CD14-positive monocyte (primary cell): ENCODE results near the gene DNAJB12. TPM values are rescaled to one million over a fixed set of nuclear protein-coding genes. Genes with fewer than 3 reads are reported as not detected.

Source experiments
- DNase-seq, 3 donors: peaks; one replicate each; pipeline ENCODE4 v3.0.0-alpha.2; 2011 to 2022
- H2AFZ ChIP-seq: 2 replicates; pipeline ENCODE4 v1.6.0; 2012; ENCODE audit warnings: mild to moderate bottlenecking, low read depth, low read length, inconsistent platforms; ENCODE audit not compliant: insufficient read depth, poor library complexity, severe bottlenecking
- H3K27ac ChIP-seq, 2 donors: 1 replicate in 1 of 2; 2 replicates in 1 of 2; pipeline ENCODE4 v1.5.1; 2012 to 2013; ENCODE audit warnings: low read length in 2 of 2, control low read depth in 1 of 2, inconsistent platforms in 1 of 2, low read depth in 1 of 2, mild to moderate bottlenecking in 1 of 2
- H3K27me3 ChIP-seq, 2 donors: one replicate each; pipeline versions ENCODE4 v1.6.0 to v1.6.1; 2011 to 2013; ENCODE audit warnings: low read length in 2 of 2; ENCODE audit not compliant: control insufficient read depth in 2 of 2, insufficient read depth in 2 of 2
- H3K36me3 ChIP-seq, 2 donors: replicated peaks in 1 of 2; 1 replicate in 1 of 2; 2 replicates in 1 of 2; pipeline versions ENCODE4 v1.5.1 to v1.6.1; 2012 to 2013; ENCODE audit warnings: low read length in 2 of 2, control low read depth in 1 of 2, inconsistent platforms in 1 of 2, mild to moderate bottlenecking in 1 of 2; ENCODE audit not compliant: insufficient read depth in 2 of 2, control insufficient read depth in 1 of 2
- H3K4me1 ChIP-seq, 2 donors: 1 replicate in 1 of 2; 2 replicates in 1 of 2; pipeline versions ENCODE4 v1.5.1 to v1.6.1; 2012 to 2013; ENCODE audit warnings: low read length in 2 of 2, control low read depth in 1 of 2, inconsistent platforms in 1 of 2, mild to moderate bottlenecking in 1 of 2, moderate library complexity in 1 of 2; ENCODE audit not compliant: insufficient read depth in 2 of 2, control insufficient read depth in 1 of 2
- H3K4me2 ChIP-seq: replicated peaks from 2 replicates; pipeline ENCODE3; 2012; ENCODE audit warnings: low read length, moderate library complexity, mild to moderate bottlenecking; ENCODE audit not compliant: poor library complexity, severe bottlenecking; ENCODE audit errors: extremely low read depth
- H3K4me3 ChIP-seq, 3 experiments: fragments of 200-600 bp in 1 of 3; sonication (generic) in 1 of 3; replicated peaks in 1 of 3; 1 replicate in 2 of 3; 2 replicates in 1 of 3; pipeline ENCODE4 v1.5.1; 2011 to 2013; ENCODE audit warnings: low read length in 3 of 3, mild to moderate bottlenecking in 3 of 3, control low read depth in 2 of 3, low read depth in 2 of 3, inconsistent platforms in 1 of 3, moderate library complexity in 1 of 3
- H3K79me2 ChIP-seq: 2 replicates; pipeline ENCODE4 v1.6.0; 2012; ENCODE audit warnings: mild to moderate bottlenecking, control low read depth, inconsistent platforms, low read length, moderate library complexity; ENCODE audit not compliant: insufficient read depth
- H3K9ac ChIP-seq: 2 replicates; pipeline ENCODE4 v1.6.0; 2017; ENCODE audit warnings: low read length, mild to moderate bottlenecking; ENCODE audit not compliant: insufficient read depth, poor library complexity, severe bottlenecking
- H3K9me3 ChIP-seq, 2 donors: replicated peaks in 1 of 2; 1 replicate in 1 of 2; 2 replicates in 1 of 2; pipeline versions ENCODE4 v1.5.1 to v1.6.1; 2012 to 2013; ENCODE audit warnings: low read length in 2 of 2, control low read depth in 1 of 2; ENCODE audit not compliant: control insufficient read depth in 1 of 2, insufficient read depth in 1 of 2
- H4K20me1 ChIP-seq: 2 replicates; pipeline ENCODE4 v1.6.0; 2012; ENCODE audit warnings: mild to moderate bottlenecking, low read length, control low read depth, moderate library complexity; ENCODE audit not compliant: insufficient read depth
- H3K27ac Mint-ChIP-seq, 7 donors: one replicate each; pipeline ENCODE4 v1.8.0; 2020; ENCODE audit warnings: mild to moderate bottlenecking in 7 of 7, mixed read lengths in 7 of 7, moderate library complexity in 6 of 7, inconsistent platforms in 2 of 7
- H3K27me3 Mint-ChIP-seq, 3 donors: one replicate each; pipeline ENCODE4 v1.8.0; 2021 to 2022; ENCODE audit warnings: low read depth in 3 of 3, mild to moderate bottlenecking in 3 of 3, mixed read lengths in 3 of 3, moderate library complexity in 3 of 3, inconsistent platforms in 1 of 3
- H3K36me3 Mint-ChIP-seq, 2 donors: one replicate each; pipeline ENCODE4 v1.8.0; 2020; ENCODE audit warnings: mixed read lengths in 2 of 2, inconsistent platforms in 1 of 2, mild to moderate bottlenecking in 1 of 2
- H3K4me1 Mint-ChIP-seq: one replicate; pipeline ENCODE4 v1.8.0; 2020; ENCODE audit warnings: mild to moderate bottlenecking, mixed read lengths
- H3K4me3 Mint-ChIP-seq, 2 donors: one replicate each; pipeline ENCODE4 v1.8.0; 2020; ENCODE audit warnings: mild to moderate bottlenecking in 2 of 2, mixed read lengths in 2 of 2, moderate library complexity in 1 of 2
- H3K9me3 Mint-ChIP-seq, 7 donors: one replicate each; pipeline ENCODE4 v1.8.0; 2020 to 2022; ENCODE audit warnings: mixed read lengths in 7 of 7, mild to moderate bottlenecking in 6 of 7, moderate library complexity in 6 of 7, inconsistent platforms in 2 of 7
- WGBS: methylation state at CpG from one replicate; pipeline ENCODE4 v1.1.5; 2013; ENCODE audit warnings: missing lambda C conversion rate; ENCODE audit not compliant: insufficient coverage; 5-methylcytosine and 5-hydroxymethylcytosine counted together
- intact Hi-C, 2 donors: fragments of 100-400 bp; cut with micrococcal nuclease; formaldehyde crosslinking; loops; one replicate each; pipeline versions ENCODE4 v1.15.0 to v1.15.1; 2023
- polyA plus RNA-seq, 3 donors: library from polyadenylated mRNA; depleted of rRNA in 1 of 3; unstranded in 2 of 3; stranded (reverse) in 1 of 3; fragments of 300-500 nt in 2 of 3; fragments of >200 nt in 1 of 3; fragmentation: Illumina TruSeq in 2 of 3; gene quantifications; 1 replicate in 2 of 3; 2 replicates in 1 of 3; pipeline ENCODE4 v1.2.3, GENCODE V29; 2012 to 2021
- TF ChIP-seq, protein P1 (sequence below): fragments of 200-600 bp; IDR thresholded peaks from one replicate; pipeline ENCODE4 v1.8.0; 2022; ENCODE audit warnings: antibody characterized with exemption, mild to moderate bottlenecking

Gene DNAJB12
- polyA plus RNA-seq, 3 donors: 26.5 to 42.5 (median 37.9) TPM

DNA sequence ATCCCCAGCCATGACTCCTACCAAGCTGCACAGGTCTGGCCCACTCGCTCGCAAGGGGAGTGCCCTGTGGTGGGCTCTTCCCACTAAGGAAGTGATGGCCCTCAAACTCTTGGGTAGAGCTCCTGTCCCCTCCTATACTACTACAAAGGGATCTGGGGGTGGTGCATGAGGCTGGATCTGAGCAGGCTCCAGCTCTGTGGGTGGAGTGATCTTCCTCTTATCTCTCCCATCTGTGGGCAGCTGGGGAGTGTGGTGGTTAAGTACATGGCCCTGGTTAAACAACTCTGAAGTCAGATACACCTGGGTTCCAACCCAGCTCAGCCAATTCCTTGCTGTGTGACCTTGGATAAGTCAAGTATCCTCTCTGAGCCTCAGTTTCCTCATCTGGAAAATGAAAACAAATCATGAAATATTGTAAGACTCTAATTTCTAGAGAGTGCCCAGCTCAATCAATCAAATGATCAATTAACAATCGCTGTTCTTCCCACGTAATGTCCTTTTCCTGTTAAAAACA lies 63.6 kb downstream of the DNAJB12 start:
- Histone ChIP-seq H3K4me3 (no peak overlapping the region), H3K4me1 (peaks cover 12 to 20% of the 10 kb centered on the region in 2 donors), H3K4me2 (no peak overlapping the region), H4K20me1 (no peaks in the 10 kb centered on the region), H3K27ac (no peak overlapping the region), H3K36me3 (no peaks in the 10 kb centered on the region), H3K9me3 (no peaks in the 10 kb centered on the region), H3K27me3 (no peaks in the 10 kb centered on the region), H3K9ac (no peak overlapping the region), H2AFZ (no peak overlapping the region), H3K79me2 (no peaks in the 10 kb centered on the region)
- no peak for DNase-seq
- H3K4me1 Mint-ChIP-seq: peaks cover 31% of the 10 kb centered on the region
- WGBS: no CpG with 5 or more reads among the region's 4 CpGs
- peaks cover 0 to 7% (median 3%) of the 10 kb centered on the region in 3 donors for H3K27me3 Mint-ChIP-seq
- H3K9me3 Mint-ChIP-seq: no peaks in the 10 kb centered on the region
- H3K36me3 Mint-ChIP-seq: peaks cover 0 to 4% of the 10 kb centered on the region in 2 donors
- H3K4me3 Mint-ChIP-seq: no peak overlapping the region
- peak overlapping the region in 1 of 7 donors; percentile 30 for H3K27ac Mint-ChIP-seq
- TF ChIP-seq, protein P1, sequence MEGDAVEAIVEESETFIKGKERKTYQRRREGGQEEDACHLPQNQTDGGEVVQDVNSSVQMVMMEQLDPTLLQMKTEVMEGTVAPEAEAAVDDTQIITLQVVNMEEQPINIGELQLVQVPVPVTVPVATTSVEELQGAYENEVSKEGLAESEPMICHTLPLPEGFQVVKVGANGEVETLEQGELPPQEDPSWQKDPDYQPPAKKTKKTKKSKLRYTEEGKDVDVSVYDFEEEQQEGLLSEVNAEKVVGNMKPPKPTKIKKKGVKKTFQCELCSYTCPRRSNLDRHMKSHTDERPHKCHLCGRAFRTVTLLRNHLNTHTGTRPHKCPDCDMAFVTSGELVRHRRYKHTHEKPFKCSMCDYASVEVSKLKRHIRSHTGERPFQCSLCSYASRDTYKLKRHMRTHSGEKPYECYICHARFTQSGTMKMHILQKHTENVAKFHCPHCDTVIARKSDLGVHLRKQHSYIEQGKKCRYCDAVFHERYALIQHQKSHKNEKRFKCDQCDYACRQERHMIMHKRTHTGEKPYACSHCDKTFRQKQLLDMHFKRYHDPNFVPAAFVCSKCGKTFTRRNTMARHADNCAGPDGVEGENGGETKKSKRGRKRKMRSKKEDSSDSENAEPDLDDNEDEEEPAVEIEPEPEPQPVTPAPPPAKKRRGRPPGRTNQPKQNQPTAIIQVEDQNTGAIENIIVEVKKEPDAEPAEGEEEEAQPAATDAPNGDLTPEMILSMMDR: no peak
- intact Hi-C loops: loop anchor here in 1 of 2 donors (5.0 to 10.0 kb wide), 2 partner anchors 34 to 56 kb away; no protein-coding TSS in a partner anchor

DNA sequence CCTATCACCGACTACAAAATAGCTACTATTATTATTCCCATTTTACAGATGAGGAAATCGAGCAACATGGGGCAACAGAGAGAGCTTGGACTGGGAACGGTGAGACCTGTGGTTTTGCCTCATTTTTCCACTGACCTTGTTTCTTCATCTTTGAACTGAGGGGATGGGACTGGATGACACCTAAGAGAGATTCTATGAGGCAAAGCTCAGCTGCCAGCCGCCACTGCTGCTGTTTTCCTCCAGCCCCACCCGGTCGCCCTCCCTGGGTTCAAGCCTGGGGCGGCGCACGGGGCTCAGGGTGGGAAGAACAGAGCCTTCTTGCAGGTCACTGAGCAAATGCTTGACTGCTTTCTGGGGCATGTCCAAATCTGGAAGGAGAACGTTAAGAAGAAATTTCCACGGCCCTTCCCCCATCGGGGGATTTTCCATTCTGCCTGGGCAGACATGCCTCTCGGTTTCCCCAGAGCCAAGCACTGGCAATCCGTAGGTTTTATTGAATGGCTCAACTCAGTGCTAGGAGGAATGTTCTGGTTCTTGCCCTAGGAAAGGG lies 68.7 kb downstream of the DNAJB12 start:
- peak overlapping the region in 5 of 7 donors; percentile 10 to 50 (median 34) for H3K27ac Mint-ChIP-seq
- H3K9me3 Mint-ChIP-seq: no peaks in the 10 kb centered on the region
- no peak overlapping the region for H3K4me3 ChIP-seq
- intact Hi-C loops: no loop called here
- no peaks in the 10 kb centered on the region for H4K20me1 ChIP-seq
- no peaks in the 10 kb centered on the region for H3K27me3 ChIP-seq
- peaks cover 23 to 34% of the 10 kb centered on the region in 2 donors for H3K4me1 ChIP-seq
- no peak overlapping the region for H3K4me3 Mint-ChIP-seq
- no peak overlapping the region for H3K27ac ChIP-seq
- H3K36me3 ChIP-seq: no peaks in the 10 kb centered on the region
- peaks cover 24% of the 10 kb centered on the region for H3K4me1 Mint-ChIP-seq
- H2AFZ ChIP-seq: no peak overlapping the region
- H3K9ac ChIP-seq: no peak overlapping the region
- H3K79me2 ChIP-seq: no peaks in the 10 kb centered on the region
- TF ChIP-seq, protein P1: no peak
- peaks cover 0 to 6% (median 0%) of the 10 kb centered on the region in 3 donors for H3K27me3 Mint-ChIP-seq
- H3K9me3 ChIP-seq: no peaks in the 10 kb centered on the region
- 85% methylated on average over 8 of the region's 14 CpGs for WGBS
- no peak overlapping the region for H3K4me2 ChIP-seq
- H3K36me3 Mint-ChIP-seq: no peaks in the 10 kb centered on the region
- no peak for DNase-seq
